Measurements from ENCODE around the gene GABBR1. TPM values are rescaled to one million over a fixed set of nuclear protein-coding genes. Genes with fewer than 3 reads are reported as not detected.

GABBR1 gene
- total RNA-seq, 2 experiments from 2014 or later = 78.4 to 79.9 TPM

DNA sequence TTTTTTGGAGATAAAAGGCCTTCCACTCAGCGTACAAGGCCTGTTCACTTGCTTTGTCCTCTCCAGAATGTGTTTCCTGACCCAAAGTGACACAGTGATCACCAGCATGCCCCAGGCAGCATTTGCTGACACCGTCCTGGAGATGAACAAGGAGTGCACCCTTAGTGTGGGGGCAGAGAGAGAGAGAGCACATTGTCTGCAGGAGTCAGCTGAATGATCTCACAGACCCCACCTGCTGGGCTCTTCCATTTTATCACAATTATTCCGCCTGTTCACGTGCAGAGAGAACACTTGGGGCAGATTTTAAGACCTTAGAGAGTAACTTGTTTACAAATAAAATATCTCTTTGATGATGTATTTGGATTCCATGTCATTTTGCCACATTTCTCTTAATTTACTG is 122.8 kb downstream of the GABBR1 start:
- Histone ChIP-seq H3K9me3 (ENCODE audit: control insufficient read depth in 1 of 2, insufficient read depth in 1 of 2, low read length in 2 of 2) (no peaks in the 10 kb centered on the region), H3K4me3 (ENCODE audit: low read length) (no peak overlapping the region), H3K27ac (ENCODE audit: low read depth in 1 of 2, low read length in 2 of 2) (no peak overlapping the region), H3K27me3 (ENCODE audit: control insufficient read depth in 1 of 2, insufficient read depth in 2 of 2, low read length in 2 of 2) (peaks cover 0 to 2% of the 10 kb centered on the region in 2 experiments), H3K36me3 (ENCODE audit: insufficient read depth, low read length) (no peaks in the 10 kb centered on the region), H3K4me1 (ENCODE audit: insufficient read depth, low read length) (no peaks in the 10 kb centered on the region)
- Mint-ChIP-seq H3K27me3 (peaks cover 15% of the 10 kb centered on the region), H3K4me3 (no peak overlapping the region), H3K36me3 (ENCODE audit: low read depth) (no peaks in the 10 kb centered on the region), H3K4me1 (ENCODE audit: low read depth) (no peaks in the 10 kb centered on the region), H3K9me3 (no peaks in the 10 kb centered on the region), H3K27ac (no peak overlapping the region)
- POLR2A ChIA-PET = no interaction called here
- TF ChIP-seq, protein P1, sequence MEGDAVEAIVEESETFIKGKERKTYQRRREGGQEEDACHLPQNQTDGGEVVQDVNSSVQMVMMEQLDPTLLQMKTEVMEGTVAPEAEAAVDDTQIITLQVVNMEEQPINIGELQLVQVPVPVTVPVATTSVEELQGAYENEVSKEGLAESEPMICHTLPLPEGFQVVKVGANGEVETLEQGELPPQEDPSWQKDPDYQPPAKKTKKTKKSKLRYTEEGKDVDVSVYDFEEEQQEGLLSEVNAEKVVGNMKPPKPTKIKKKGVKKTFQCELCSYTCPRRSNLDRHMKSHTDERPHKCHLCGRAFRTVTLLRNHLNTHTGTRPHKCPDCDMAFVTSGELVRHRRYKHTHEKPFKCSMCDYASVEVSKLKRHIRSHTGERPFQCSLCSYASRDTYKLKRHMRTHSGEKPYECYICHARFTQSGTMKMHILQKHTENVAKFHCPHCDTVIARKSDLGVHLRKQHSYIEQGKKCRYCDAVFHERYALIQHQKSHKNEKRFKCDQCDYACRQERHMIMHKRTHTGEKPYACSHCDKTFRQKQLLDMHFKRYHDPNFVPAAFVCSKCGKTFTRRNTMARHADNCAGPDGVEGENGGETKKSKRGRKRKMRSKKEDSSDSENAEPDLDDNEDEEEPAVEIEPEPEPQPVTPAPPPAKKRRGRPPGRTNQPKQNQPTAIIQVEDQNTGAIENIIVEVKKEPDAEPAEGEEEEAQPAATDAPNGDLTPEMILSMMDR (IDR thresholded peaks at IDR 0.05) = no peak
- intact Hi-C loops (cut with DNase I, micrococcal nuclease) = no loop called here
- CTCF ChIA-PET = interaction anchor here (0.7 kb wide), 1 partner anchor 162 kb away, joined by 3 read pairs; no protein-coding TSS in a partner anchor
- DNase-seq (no peak), ATAC-seq (ENCODE audit: poor library complexity) (no peak)

Other genes starting within 250 kb of the GABBR1 start
- gene OR12D2, start 237.6 kb downstream of the GABBR1 start, total RNA-seq = not detected
- not detected for gene OR12D1, start 218.3 kb downstream of the GABBR1 start, total RNA-seq
- not detected for gene OR10C1, start 193.9 kb downstream of the GABBR1 start, total RNA-seq
- not detected for gene OR11A1, start 176.1 kb downstream of the GABBR1 start, total RNA-seq
- not detected for gene OR2H1, start 176.0 kb downstream of the GABBR1 start, total RNA-seq
- not detected for gene MAS1L, start 145.2 kb downstream of the GABBR1 start, total RNA-seq
- not detected for gene UBD, start 73.5 kb downstream of the GABBR1 start, total RNA-seq
- gene OR2H2, start 48.1 kb downstream of the GABBR1 start, total RNA-seq = not detected
- gene MOG, start 23.9 kb upstream of the GABBR1 start, total RNA-seq = not detected
- gene ZFP57, start 48.0 kb upstream of the GABBR1 start, total RNA-seq = not detected
- gene HLA-F, start 90.3 kb upstream of the GABBR1 start, total RNA-seq = 100 to 1,000 TPM; 560 TPM
- 1 to 10 TPM; 2.7 to 2.9 TPM for gene HLA-G, start 194.6 kb upstream of the GABBR1 start, total RNA-seq